Adrenal gland (tissue), 12 donors: ENCODE data around the gene PPP4R3B. TPM values are rescaled to one million over a fixed set of nuclear protein-coding genes. Genes with fewer than 3 reads are reported as not detected.
A peak's percentile ranks its signal among the peaks of the same experiment; 100 is the strongest.

Source experiments
- DNase-seq, 7 donors: peaks; one replicate each; pipeline ENCODE4 v3.0.0-alpha.2; 2019 to 2020
- H3K27ac ChIP-seq, 5 donors: fragments of 200-600 bp; sonication (generic) in 4 of 5; 1 replicate in 3 of 5; 2 replicates in 2 of 5; pipeline versions ENCODE4 v1.5.1 to v1.8.0; 2016 to 2020; ENCODE audit warnings: mild to moderate bottlenecking in 1 of 5
- H3K27me3 ChIP-seq: fragments of 200-600 bp; 2 replicates; pipeline ENCODE4 v1.8.0; 2021
- H3K36me3 ChIP-seq, 2 donors: fragments of 200-600 bp; replicated peaks in 1 of 2; 1 replicate in 1 of 2; 2 replicates in 1 of 2; pipeline versions ENCODE4 v1.5.1 to v1.8.0; 2018 to 2022
- H3K4me1 ChIP-seq, 2 donors: fragments of 200-600 bp; replicated peaks in 1 of 2; 1 replicate in 1 of 2; 2 replicates in 1 of 2; pipeline versions ENCODE4 v1.5.1 to v1.8.0; 2018 to 2021
- H3K4me3 ChIP-seq, 4 donors: fragments of 200-600 bp; sonication (generic) in 3 of 4; one replicate each; pipeline ENCODE4 v1.5.1; 2016 to 2018
- H3K9me3 ChIP-seq, 3 donors: fragments of 200-600 bp; sonication (generic) in 1 of 3; replicated peaks in 1 of 3; 1 replicate in 2 of 3; 2 replicates in 1 of 3; pipeline versions ENCODE4 v1.5.1 to v1.8.0; 2016 to 2021
- POLR2A ChIP-seq, 2 donors: fragments of 450-650 bp; IDR thresholded peaks; one replicate each; pipeline ENCODE4 v1.6.1; 2017; ENCODE audit warnings: antibody characterized with exemption in 2 of 2, mild to moderate bottlenecking in 2 of 2, moderate library complexity in 1 of 2
- WGBS, 4 donors: extraction: QIAGEN DNeasy Blood & Tissue Kit in 2 of 4; methylation state at CpG; one replicate each; pipeline versions ENCODE4 v1.1.5 to v1.1.7; 2013 to 2017; 5-methylcytosine and 5-hydroxymethylcytosine counted together
- intact Hi-C, 2 donors: fragments of 100-400 bp; cut with DNase I; formaldehyde crosslinking; loops; one replicate each; pipeline versions ENCODE4 v1.14.1 to v1.15.0; 2022 to 2023
- polyA plus RNA-seq, 3 donors: library from polyadenylated mRNA; stranded (reverse); fragments of 200-250 nt in 2 of 3; fragments of 350-450 nt in 1 of 3; fragmentation: Illumina TruSeq in 1 of 3; extraction: RNeasy Lipid Tissue Mini Kit (QIAGEN cat#74804) in 1 of 3; gene quantifications; one replicate each; pipeline ENCODE4 v1.2.3, GENCODE V29; 2013 to 2014
- small RNA-seq, 2 donors: library from RNA; depleted of rRNA; stranded (forward); fragments of <200 nt; gene quantifications; one replicate each; pipeline ENCODE3, GENCODE V24; 2016
- total RNA-seq, 9 donors: library from RNA; depleted of rRNA in 4 of 9; stranded (reverse); fragments of >200 nt in 4 of 9; fragments of 120-200 nt in 1 of 9; fragmentation: NEBNext Ultra II Directional in 1 of 9; extraction: Animal tissue kit (Norgen Biotek cat#: 25700) in 1 of 9; gene quantifications; one replicate each; pipeline versions ENCODE4 v1.1.0 to v1.2.4, GENCODE V29; 2013 to 2023
- TF ChIP-seq, protein P1 (sequence below), 6 experiments: fragments of 450-650 bp in 4 of 6; fragments of 200-600 bp in 2 of 6; sonication (generic) in 1 of 6; IDR thresholded peaks; 1 replicate in 5 of 6; 2 replicates in 1 of 6; pipeline versions ENCODE4 v1.5.1 to v1.8.0; 2016 to 2021; ENCODE audit warnings: antibody characterized with exemption in 6 of 6, mild to moderate bottlenecking in 2 of 6, moderate library complexity in 1 of 6
- donor health status: healthy with polysubstance abuse.
- donor health status: Bipolar disorder and iron deficiency.
- donor health status: DM: yes; HTN: yes; CAD: no.
- donor health status: DM: no; HTN: no; CAD: no.
- donor health status: DM: no; HTN: no; CAD: no.
- donor health status: DM: yes; HTN: yes; CAD: no.

Gene PPP4R3B
- total and polyA plus RNA-seq, 12 donors: 22.8 to 89.2 (median 69.9) TPM

DNA sequence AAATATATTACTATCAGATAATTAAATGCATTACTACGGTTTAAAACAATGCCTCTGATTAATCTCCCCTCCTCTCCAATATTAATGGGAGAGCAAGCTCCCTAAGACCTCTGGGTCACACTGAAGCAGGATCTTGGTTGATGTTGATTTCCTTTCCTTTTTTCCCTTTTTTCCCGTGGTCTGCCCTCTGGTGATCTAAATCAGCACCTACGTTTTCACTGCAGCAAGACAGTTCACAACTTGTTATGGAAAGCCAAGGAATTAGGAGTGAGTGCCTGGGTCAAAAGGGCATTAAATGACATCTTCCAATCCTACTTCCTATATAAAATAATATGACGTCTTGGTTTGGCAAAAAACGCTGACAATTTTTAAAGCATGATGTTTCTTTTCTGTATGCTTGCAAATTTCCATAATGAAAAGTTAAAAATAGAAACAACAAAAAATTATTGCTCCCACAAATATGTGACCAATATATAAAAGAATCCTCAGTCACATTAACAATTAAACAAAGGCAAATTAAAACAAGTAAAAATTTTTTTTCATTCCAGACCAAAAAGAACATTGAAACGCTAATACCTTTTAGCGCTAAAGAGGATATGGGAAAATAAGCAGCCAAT lies 105.8 kb downstream of the PPP4R3B start:
- intact Hi-C loops: no loop called here
- TF ChIP-seq, protein P1, sequence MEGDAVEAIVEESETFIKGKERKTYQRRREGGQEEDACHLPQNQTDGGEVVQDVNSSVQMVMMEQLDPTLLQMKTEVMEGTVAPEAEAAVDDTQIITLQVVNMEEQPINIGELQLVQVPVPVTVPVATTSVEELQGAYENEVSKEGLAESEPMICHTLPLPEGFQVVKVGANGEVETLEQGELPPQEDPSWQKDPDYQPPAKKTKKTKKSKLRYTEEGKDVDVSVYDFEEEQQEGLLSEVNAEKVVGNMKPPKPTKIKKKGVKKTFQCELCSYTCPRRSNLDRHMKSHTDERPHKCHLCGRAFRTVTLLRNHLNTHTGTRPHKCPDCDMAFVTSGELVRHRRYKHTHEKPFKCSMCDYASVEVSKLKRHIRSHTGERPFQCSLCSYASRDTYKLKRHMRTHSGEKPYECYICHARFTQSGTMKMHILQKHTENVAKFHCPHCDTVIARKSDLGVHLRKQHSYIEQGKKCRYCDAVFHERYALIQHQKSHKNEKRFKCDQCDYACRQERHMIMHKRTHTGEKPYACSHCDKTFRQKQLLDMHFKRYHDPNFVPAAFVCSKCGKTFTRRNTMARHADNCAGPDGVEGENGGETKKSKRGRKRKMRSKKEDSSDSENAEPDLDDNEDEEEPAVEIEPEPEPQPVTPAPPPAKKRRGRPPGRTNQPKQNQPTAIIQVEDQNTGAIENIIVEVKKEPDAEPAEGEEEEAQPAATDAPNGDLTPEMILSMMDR (IDR thresholded peaks at IDR 0.05): peak; percentile 13 to 48 (median 36)
- TF ChIP-seq POLR2A (IDR thresholded peaks at IDR 0.05): no peak
- Histone ChIP-seq H3K36me3 (no peaks in the 10 kb centered on the region), H3K4me3 (no peak overlapping the region), H3K27ac (no peak overlapping the region), H3K4me1 (no peaks in the 10 kb centered on the region), H3K9me3 (no peaks in the 10 kb centered on the region), H3K27me3 (no peaks in the 10 kb centered on the region)
- peak in 1 of 7 donors; percentile 15 for DNase-seq
- 33 to 36% (median 34%) methylated on average over 7 of the region's 7 CpGs for WGBS, 4 donors

DNA sequence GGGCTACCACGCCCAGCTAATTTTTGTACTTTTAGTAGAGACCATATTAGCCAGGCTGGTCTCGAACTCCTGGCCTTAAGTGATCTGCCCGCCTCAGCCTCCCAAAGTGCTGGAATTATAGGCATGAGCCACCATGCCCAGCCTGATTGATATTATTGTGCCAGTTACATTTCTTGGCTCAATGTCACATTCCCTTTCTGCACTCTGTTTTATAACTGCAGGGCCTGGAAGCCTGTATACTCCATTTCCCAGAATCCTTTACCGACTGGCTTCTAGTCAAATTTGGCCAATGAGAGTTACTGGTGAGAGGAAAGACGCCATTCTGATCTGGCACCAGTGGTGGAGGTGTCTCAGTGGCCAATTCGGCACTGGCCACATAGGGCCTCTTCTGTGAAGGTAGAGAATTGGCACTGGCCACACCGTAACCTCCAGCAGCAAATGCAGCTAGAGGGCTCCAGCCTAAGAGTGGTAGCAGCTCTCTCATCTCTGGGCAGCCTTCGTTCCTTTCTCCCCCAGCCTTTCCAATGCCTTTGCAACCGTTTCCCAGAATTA lies 114.8 kb downstream of the PPP4R3B start:
- no peak overlapping the region for H3K27ac ChIP-seq
- H3K27me3 ChIP-seq: no peaks in the 10 kb centered on the region
- no peaks in the 10 kb centered on the region for H3K4me1 ChIP-seq
- no peaks in the 10 kb centered on the region for H3K9me3 ChIP-seq
- no peak for DNase-seq
- TF ChIP-seq POLR2A (IDR thresholded peaks at IDR 0.05): no peak
- TF ChIP-seq, protein P1 (IDR thresholded peaks at IDR 0.05): no peak
- WGBS, 4 donors: 86 to 97% (median 90%) methylated on average over 9 of the region's 9 CpGs
- no peaks in the 10 kb centered on the region for H3K36me3 ChIP-seq
- no peak overlapping the region for H3K4me3 ChIP-seq
- intact Hi-C loops: no loop called here

DNA sequence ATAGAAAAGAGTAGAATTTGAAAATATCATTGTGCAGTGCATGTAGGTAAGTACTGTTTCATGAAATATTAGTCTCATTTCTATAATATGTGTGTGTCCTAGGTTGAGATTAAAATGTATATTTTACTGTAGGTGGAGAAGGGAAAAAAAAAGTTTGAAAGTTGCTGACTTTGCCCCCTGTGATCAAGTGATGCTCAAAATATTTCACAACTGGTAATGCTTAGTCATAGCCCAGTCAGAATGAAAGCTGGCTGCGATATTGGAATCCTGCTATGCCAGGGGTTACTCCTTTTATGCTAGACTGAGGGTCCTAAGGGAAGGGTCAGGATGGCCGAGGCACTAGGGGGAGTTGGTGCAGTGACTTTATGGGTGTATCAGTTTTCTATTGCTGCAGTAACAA lies 117.4 kb downstream of the PPP4R3B start:
- Histone ChIP-seq H3K4me3 (no peak overlapping the region), H3K4me1 (no peaks in the 10 kb centered on the region), H3K9me3 (no peaks in the 10 kb centered on the region), H3K36me3 (no peaks in the 10 kb centered on the region), H3K27ac (no peak overlapping the region), H3K27me3 (no peaks in the 10 kb centered on the region)
- intact Hi-C loops: no loop called here
- DNase-seq: no peak
- no peak for TF ChIP-seq POLR2A (IDR thresholded peaks at IDR 0.05)
- TF ChIP-seq, protein P1 (IDR thresholded peaks at IDR 0.05): no peak
- WGBS, 4 donors: 56 to 81% (median 70%) methylated on average over 2 of the region's 2 CpGs

DNA sequence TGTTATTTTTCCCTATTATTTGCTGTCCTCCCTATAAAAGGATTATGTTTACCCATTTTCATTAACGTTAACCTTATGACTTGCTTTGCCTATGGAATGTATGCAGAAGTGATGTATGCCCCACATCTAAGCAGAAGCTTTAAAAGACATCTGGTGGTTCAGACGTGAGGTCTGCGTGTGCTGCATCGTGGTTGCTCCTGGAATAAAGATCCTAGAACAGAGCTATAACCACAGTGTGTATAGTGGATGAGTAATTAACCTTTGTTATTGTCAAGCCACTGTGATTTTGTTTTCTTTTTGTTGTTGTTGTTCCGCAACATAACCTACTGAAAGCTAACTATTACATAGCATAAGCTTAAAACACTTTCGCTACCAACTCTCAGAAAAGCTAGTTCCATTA lies 118.8 kb downstream of the PPP4R3B start:
- Histone ChIP-seq H3K36me3 (no peaks in the 10 kb centered on the region), H3K27ac (no peak overlapping the region), H3K9me3 (no peaks in the 10 kb centered on the region), H3K4me1 (no peaks in the 10 kb centered on the region), H3K4me3 (no peak overlapping the region), H3K27me3 (no peaks in the 10 kb centered on the region)
- intact Hi-C loops: no loop called here
- DNase-seq: no peak
- no peak for TF ChIP-seq POLR2A (IDR thresholded peaks at IDR 0.05)
- TF ChIP-seq, protein P1 (IDR thresholded peaks at IDR 0.05): no peak
- WGBS, 4 donors: 78 to 84% (median 81%) methylated on average over 6 of the region's 6 CpGs

Small RNAs within 50 kb of the gene (small RNA-seq; reads per million reads assigned to genes)
- gene RF00586 (0 to 0.12 reads per million in 2 donors), gene RNU6-634P (0 reads per million in 2 donors)

Other genes starting within 250 kb of the PPP4R3B start
- 100 to 1,000 TPM in 1 of 9 donors, 10 to 100 TPM in 8; 18.5 to 101 (median 46.9) TPM for gene CCDC88A, start 197.8 kb downstream of the PPP4R3B start, total RNA-seq
- gene CCDC88A, start 197.8 kb downstream of the PPP4R3B start, polyA plus RNA-seq: 10 to 100 TPM; 20.9 to 84.9 (median 31.9) TPM
- 10 to 100 TPM; 16.0 to 45.2 (median 32.2) TPM for gene CFAP36, start 97.9 kb downstream of the PPP4R3B start, total RNA-seq
- gene CFAP36, start 97.9 kb downstream of the PPP4R3B start, polyA plus RNA-seq: 10 to 100 TPM; 66.3 to 88.8 (median 83.0) TPM
- gene PNPT1, start 76.2 kb upstream of the PPP4R3B start, total RNA-seq: 10 to 100 TPM in 7 of 9 donors, 1 to 10 TPM in 2; 7.0 to 30.0 (median 23.5) TPM
- 10 to 100 TPM in 2 of 3 donors, 1 to 10 TPM in 1; 9.8 to 35.7 (median 12.5) TPM for gene PNPT1, start 76.2 kb upstream of the PPP4R3B start, polyA plus RNA-seq